GM04503 (cell line): ENCODE measurements around the gene CYB561A3.
"Not testable (repeated sequence)": the region's sequence is repeated elsewhere in the genome, so short reads cannot be mapped to it uniquely, and the experiment has no call there.

Experiments used
- DNase-seq: peaks from one replicate; pipeline ENCODE4 v3.0.0-alpha.2; 2012; ENCODE audit warnings: low read depth

The CYB561A3 gene

DNA sequence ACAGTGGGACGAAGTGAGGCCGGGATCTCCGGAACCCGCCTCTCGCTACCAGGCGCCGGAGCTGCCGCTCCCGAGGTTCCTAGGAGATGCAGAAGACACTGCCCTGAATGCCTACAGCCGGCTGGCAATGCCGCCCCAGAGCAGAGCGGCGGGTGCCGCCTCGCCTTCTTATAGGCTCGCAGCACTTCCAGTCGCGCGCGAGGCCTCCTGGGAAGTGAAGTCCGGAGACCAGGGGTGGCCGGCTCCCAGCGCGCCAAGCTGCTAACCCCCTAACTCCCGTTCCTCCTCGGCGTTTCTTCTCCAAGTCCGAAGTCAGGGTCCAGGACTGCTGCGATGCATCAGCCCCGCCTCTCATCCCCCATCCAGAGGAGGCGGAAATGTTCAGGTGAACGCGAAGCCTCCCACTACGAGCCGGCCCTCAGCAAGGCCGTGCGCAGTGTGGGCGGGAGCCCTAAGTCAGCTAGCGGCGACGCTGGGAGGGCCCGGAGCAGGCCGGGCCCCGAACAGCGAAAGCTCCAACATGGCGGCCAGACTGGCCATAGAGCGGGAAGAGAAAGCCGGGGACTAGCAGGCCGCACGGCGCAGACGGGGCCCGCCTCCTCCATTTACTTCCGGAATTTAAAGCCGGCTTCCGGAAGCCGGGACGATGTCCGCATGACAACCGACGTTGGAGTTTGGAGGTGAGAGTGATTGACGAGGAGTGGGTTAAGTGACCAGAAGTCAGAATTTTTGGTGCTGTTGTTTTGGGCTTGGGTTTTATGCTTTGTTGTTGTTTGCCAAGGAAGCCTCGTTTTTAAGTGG, at the start of gene CYB561A3, which contains the start of gene TMEM138:
TSS of gene CYB561A3 (minus strand) at position 142 of the 801 bp plus-strand sequence. CDS start 5,169 bp downstream, outside the sequence.
TSS of gene TMEM138 (plus strand) at position 634 of the 801 bp plus-strand sequence. CDS start 2,017 bp downstream, outside the sequence.
- DNase-seq = peak; percentile 65

DNA sequence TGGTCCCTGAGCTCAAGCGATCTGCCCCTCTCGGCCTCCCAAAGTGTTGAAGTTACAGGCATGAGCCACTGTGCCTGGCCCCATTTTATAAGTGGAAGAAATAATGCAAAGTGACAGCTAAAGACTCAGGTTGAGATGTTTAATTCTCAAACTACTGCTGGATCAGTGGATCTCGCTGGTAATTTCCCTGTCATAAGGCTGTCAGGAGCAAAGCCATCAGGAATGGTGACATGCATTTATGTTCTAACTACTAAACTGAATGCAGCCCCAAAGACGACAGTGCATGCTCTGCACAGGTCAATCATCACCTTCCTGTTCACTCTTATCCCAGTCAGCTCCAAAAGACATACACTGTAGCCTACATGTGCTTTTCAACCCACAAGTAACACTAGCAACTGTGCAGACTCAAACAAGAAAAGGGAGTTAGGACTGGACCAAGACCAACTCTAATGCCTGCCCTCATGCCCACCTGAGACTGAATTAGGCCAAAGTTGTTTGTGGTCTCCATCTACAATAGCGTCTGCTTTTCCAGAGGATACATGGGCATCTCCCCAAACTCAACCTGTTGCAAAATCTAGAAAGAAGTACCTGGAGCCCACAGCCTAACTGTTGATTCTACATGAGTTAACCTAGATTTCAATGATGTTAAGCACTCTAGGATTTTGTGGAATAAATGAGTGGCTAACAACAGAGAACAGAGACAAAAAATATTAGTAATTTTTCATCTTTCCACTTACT, 45.5 kb upstream of the CYB561A3 start:
- no peak for DNase-seq

DNA sequence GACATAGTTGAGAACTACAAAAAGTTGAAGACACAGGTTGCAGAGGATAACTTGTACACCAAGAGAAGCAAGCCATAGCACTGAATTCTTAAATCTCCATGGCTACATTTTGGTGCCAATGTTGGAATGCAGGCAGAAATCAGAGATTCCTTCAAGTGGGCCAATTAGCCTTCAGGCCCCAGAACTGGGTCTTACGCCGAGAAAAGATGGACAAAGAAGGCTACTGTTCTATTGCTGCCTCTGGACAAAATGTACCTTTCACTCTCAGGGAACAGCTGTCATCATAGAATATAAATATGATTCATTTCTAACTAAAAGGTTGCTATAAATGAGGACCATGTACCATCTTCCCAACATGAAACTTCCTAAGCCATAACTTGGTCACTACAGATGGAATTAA, 44.4 kb upstream of the CYB561A3 start:
- no peak for DNase-seq

GRCh38 chr11:61404641-61405040, 43.0 kb upstream of the CYB561A3 start:
- no peak for DNase-seq

- no peak for DNase-seq
Measured at GRCh38 chr11:61404103-61404502, 42.4 kb upstream of the CYB561A3 start.

- DNase-seq = no peak
Measured at GRCh38 chr11:61403658-61404057, 42.0 kb upstream of the CYB561A3 start.

DNA sequence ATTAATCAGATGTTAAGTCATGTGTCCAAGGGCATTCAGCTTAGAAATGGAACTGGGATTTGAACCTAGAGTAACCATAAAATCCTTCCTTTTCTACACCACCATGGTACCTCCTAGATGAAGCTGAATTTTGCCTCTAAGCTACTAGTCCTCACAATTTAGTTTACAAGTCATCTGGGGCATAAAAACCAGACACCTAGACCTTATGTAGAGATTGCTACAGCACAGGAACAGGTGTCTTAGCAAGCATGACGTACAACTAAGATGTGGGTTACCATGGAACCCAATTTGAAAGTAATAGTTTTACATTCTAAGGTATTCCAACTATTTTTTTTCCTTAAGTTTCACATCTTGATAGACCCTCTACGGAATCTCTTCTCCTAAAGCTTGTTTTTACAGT, 39.9 kb upstream of the CYB561A3 start:
- no peak for DNase-seq

GRCh38 chr11:61401173-61401572, 39.5 kb upstream of the CYB561A3 start:
- no peak for DNase-seq

DNA sequence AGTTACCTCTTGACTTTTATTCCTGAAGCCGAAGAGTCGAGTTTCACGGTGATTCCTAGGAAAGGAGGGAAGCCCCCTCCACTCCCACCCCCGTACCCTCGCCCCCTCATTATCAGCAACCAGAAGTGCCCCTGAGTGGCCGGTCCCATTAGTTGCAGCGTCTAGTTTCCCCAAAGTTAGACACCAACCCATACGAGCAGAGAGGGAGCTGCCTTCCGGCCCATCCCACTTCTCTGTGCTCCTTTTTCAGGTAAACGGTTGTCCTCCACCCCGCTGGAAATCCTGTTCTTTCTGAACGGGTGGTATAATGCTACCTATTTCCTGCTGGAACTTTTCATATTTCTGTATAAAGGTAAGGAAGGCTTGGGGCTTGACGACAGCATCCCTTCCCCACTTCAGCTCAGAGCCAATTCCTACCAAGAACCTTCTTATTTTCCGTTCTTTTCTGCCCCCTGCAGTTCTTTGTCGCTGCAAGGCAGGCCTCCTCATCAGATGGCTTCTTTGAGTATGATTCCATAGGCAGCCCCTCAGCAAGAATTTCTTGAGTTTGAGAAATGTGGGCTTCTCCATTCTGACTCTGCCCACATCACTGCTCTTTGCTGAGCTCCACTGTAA, 31.4 kb upstream of the CYB561A3 start:
- DNase-seq = no peak

DNA sequence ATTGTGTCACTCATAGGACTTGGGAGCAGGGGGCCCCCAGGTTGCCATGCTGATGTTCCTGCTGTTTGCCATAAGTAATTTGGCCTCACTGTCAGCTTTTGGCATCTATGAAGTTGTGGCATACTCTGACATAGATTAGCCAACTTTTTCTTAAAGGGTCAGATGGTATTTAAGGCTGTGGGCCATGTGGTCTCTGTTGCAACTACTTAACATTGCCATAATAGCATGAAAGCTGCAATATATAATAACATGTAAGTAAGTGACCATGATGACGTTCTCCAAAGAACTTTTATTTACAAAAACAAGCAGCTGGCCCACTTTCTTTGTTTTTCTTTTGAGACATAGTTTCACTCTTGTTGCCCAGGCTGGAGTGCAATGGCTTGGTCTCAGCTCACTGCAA, 28.5 kb upstream of the CYB561A3 start:
- DNase-seq = no peak

DNA sequence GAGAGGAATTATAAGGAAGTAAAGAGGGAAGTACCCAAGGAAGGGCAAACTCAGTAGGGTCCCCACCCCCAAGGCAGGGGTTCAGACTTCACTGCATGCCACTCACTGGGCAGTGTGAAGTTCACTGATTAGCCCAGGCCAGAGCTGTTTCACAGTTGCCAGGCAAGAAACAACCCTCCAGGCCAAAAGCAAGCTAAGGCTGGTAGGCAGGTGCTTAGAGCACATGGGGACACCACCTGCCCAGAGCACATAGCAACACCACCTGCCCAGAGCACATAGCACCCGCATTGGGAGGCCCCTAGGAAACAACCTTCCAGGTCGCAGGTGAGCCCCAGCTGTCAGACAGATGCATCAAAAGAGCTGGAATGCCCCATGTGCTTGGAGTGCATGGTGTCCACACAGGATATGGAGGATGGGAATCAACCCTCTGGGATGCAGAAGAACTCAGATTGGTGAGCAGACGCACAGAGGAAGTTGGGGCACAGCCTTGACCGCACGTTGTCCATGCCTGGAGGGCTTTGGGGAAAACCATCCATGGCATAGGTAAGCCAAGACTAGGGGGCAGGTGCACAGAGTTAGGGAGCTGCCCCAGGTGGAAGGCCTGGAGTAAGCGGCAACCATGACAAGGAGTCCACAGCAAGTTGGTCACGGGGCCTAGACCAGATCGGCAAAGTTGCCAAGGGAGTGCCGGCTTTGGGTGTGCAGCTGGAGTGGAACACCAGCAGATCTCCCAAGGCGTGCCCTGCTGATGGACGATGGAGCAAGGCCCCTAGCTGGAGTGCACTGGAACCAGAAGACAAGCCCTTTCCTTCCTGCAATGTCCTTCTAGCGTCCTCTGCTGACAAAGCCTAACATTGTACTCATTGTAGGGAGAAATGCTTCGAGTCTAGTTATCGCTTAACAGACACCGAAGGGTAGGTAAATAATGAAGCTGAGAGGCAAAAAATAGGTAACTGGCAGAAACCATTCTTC, 22.9 kb upstream of the CYB561A3 start:
- DNase-seq = no peak

GRCh38 chr11:61383859-61384258, 22.2 kb upstream of the CYB561A3 start:
- not testable (repeated sequence) for DNase-seq

DNA sequence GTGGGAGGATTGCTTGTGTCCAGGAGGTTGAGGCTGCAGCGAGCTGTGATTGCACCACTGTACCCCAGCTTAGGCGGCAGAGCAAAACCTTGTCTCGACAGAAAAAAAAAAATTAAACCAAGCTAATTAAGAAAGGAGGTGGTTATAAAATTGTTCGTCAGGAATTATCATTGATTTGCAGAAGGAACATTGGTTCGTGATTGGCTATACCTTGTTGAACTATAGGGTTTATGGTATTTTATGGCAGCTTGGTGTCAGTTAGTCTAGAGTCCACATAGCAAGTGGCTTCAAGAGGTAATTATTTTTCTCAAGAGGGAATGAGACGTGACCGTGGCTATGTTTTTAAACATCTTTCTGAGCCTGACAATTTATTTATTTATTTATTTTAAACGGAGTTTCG, 19.2 kb upstream of the CYB561A3 start:
- no peak for DNase-seq

- peak; percentile 97 for DNase-seq
Measured at GRCh38 chr11:61378713-61379313, 17.1 kb upstream of the CYB561A3 start.

- DNase-seq = peak; percentile 23
Measured at GRCh38 chr11:61377461-61378160, 15.9 kb upstream of the CYB561A3 start.

DNA sequence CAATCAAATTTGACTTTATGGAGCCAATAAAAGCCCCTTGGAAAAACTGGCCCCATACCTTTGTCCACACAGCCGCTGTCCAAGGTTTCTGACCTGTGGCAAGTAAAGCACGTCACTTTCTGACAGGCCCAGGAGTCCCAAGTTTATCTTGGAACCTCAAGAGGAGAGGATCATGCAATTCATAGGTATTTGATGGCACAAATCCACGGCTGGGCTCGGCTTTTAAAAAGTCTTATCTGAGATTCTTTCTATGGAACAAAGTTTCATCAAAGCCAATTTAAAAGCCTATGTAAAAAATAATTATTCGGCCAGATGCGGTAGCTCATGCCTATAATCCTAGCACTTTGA, 14.1 kb upstream of the CYB561A3 start:
- no peak for DNase-seq

DNA sequence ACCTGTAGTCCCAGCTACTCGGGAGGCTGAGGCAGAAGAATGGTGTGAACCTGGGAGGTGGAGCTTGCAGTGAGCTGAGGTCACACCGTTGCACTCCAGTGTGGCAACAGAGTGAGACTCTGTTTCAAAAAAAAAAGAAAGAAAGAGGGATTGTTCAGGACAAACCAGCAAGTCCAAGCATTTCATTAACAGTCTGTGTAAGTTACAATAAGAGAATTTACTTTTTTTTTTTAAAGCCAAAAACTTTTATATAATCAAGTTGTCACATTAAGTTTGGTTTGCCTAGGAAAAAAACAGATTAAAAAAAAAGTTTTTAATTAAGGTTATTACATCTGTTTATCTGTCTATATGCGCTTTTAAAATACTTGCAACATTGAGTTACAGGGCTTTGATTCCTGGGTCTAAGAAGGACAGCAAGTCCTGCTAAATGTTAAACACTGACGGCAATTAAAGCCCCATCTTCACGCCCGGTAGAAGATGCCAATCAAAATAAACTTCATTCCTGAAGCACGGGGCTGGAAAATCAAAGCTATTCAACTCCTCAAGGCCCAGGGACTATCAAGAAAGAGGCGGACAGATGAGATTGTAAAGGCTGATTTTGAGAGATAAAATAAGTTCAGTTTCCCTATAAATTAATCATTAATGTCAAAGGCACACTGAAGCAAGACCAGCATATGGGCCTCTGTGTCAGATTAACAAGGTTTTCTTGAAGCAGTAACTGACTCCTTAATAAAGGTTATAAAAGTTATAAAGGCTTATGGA, 11.2 kb upstream of the CYB561A3 start:
- no peak for DNase-seq

DNA sequence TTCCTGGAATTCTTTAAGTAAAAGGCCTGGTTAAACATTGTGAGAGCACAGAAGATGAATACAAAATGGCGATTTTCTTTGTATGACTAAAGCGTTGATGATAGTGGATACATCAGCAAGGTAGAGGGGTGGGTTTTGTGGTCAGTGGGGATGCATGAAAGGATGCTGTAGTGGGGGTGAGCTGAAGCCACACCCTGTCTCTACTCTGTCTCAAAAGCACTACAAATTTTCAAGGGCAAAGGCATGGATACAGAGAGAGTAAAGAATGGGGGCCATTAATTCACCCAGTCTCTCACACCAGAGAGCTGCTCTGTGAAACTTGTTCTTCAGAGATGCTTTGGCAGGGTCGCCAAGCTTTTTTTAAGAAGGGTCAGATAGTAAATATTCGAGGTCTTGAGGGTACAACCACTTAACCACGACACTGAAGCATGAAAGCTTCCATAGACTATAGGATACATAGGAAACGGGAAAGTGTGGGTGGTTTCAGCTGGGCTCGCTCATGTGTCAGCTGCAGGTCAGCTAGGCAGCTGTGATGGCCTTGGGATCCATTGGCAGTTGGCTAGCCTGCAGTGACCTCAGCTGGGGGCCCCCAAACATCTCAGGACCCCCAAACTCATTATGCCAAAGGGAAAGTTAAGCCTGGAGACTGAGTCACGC, 8.8 kb upstream of the CYB561A3 start:
- DNase-seq = no peak
